ELF-1 (cell line): Measurements from ENCODE around the gene TXNRD3.
"Not testable (repeated sequence)": the region's sequence is repeated elsewhere in the genome, so short reads cannot be mapped to it uniquely, and the experiment has no call there.

Source experiments
- DNase-seq: peaks from one replicate; pipeline ENCODE4 v3.0.0-alpha.2; 2016; ENCODE audit warnings: low read depth, low spot score

The TXNRD3 gene

GRCh38 chr3:126595479-126595878, 59.4 kb downstream of the TXNRD3 start:
- not testable (repeated sequence) for DNase-seq

- DNase-seq = peak; percentile 30
Observed at GRCh38 chr3:126591515-126591914, 63.4 kb downstream of the TXNRD3 start.

- no peak for DNase-seq
Observed at GRCh38 chr3:126582311-126582710, 72.6 kb downstream of the TXNRD3 start.

GRCh38 chr3:126581569-126581968, 73.4 kb downstream of the TXNRD3 start:
- no peak for DNase-seq

- no peak for DNase-seq
Observed at GRCh38 chr3:126580746-126581145, 74.2 kb downstream of the TXNRD3 start.

- DNase-seq = no peak
Observed at GRCh38 chr3:126578702-126579101, 76.2 kb downstream of the TXNRD3 start.

GRCh38 chr3:126577261-126577660, 77.7 kb downstream of the TXNRD3 start:
- no peak for DNase-seq

- peak; percentile 63 for DNase-seq
Observed at GRCh38 chr3:126573492-126574117, 81.3 kb downstream of the TXNRD3 start.

GRCh38 chr3:126571078-126571477, 83.8 kb downstream of the TXNRD3 start:
- no peak for DNase-seq

GRCh38 chr3:126570103-126570541, 84.8 kb downstream of the TXNRD3 start:
- no peak for DNase-seq

GRCh38 chr3:126569390-126569975, 85.4 kb downstream of the TXNRD3 start:
- no peak for DNase-seq

- DNase-seq = no peak
Observed at GRCh38 chr3:126568776-126569342, 86.1 kb downstream of the TXNRD3 start.

- DNase-seq = no peak
Observed at GRCh38 chr3:126567696-126568438, 87.1 kb downstream of the TXNRD3 start.

GRCh38 chr3:126562737-126563276, 92.1 kb downstream of the TXNRD3 start:
- DNase-seq = no peak

GRCh38 chr3:126558336-126559071, 96.4 kb downstream of the TXNRD3 start, which contains the start of gene C3orf22:
TSS of gene C3orf22 (minus strand) at chr3:126558932. CDS start at chr3:126553390, 5,542 bp downstream.
- no peak for DNase-seq

GRCh38 chr3:126557761-126558160, 97.2 kb downstream of the TXNRD3 start:
- DNase-seq = no peak

- DNase-seq = no peak
Observed at GRCh38 chr3:126557415-126557745, 97.5 kb downstream of the TXNRD3 start.
